HG02588 (cell line): ENCODE results near the gene SNTG2.

Experiments
- ATAC-seq: cut with Tn5 transposase; IDR thresholded peaks from one replicate; pipeline ENCODE4 v1.9.1; 2021; ENCODE audit warnings: mild to moderate bottlenecking, moderate library complexity; ENCODE audit not compliant: unreplicated experiment

The SNTG2 gene

GRCh38 chr2:1230155-1230893 lies 279.7 kb downstream of the SNTG2 start:
- no peak for ATAC-seq

DNA sequence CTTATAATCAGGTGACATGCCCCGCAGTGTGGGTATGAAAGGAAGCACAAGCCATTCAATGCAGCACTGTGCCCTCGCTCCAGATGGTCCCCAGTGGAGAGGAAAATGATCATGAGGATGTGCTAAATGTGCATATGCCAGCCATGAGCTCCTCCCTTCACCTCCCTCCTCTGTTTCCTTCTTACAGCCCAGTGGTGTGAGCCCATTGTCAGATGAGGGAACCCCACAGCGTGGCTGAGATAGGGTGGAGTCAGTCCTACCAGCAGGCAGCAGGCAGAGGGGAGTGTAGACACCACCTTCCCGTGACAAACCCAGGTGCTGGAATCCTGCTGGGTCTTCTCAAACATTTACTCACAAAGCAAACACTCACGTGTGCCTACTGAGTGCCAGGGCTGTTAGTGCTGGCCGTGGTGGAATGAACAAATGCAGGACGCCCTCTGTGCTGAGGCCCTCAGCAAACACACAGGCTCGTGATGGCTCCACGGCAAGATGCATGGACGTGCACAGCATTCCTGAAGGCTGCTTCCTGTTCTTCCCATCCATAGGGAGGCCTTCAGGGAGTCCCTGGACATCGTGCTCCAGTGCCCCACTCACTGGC lies 280.9 kb downstream of the SNTG2 start:
- no peak for ATAC-seq

DNA sequence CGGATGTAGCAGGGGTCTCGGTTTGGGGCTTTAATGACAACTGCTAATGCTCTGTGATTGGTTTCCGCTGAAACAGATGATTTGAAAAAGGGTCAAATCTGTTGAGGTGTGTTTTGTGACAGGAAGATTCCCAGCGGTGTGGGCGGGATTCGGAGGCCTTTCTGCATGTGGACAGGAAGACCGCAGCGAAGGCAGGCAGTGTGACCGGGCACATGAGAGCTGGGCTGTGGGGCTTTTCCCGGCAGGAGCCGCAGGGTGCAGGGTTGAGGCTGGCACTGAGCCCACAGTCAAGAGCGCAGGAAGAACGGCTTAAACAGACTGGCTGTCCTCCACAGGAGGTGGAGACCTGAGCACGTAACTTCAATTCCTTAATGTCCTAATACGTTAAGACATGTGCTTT lies 282.6 kb downstream of the SNTG2 start:
- no peak for ATAC-seq

GRCh38 chr2:1234731-1235308 lies 284.2 kb downstream of the SNTG2 start:
- ATAC-seq, result no peak

- ATAC-seq, result no peak
These were observed 285.2 kb downstream of the SNTG2 start for GRCh38 chr2:1235806-1236205.

- ATAC-seq, result no peak
These were observed 286.0 kb downstream of the SNTG2 start for GRCh38 chr2:1236606-1237005.

- ATAC-seq, result no peak
These were observed 287.1 kb downstream of the SNTG2 start for GRCh38 chr2:1237783-1238182.

DNA sequence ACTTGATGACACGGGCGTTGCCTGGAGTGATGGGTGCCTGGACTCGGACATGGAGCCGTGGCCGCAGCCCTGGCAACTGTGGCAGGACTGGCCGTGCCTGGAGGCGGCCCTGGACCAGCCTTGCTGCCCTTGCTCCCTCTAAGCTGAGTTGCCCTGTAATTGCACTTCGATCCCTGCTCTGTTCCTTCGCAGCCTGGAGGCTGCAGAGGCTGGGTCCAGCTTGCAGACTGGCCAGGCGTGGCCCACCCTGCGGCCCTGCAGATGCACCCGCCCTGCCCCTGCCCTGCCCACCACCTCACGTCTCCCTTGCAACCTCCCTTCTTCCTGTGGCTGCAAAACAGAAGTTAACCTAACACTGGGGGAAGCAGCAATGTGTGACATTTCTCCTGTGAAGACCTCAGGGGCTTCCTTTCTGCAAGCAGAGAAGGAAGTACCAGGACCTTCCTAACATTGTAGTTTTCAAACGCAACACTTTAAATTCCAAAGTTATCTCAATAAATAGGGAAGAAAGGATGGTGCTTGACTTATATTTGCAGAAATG lies 288.0 kb downstream of the SNTG2 start:
- ATAC-seq, result no peak

- no peak for ATAC-seq
These were observed 294.5 kb downstream of the SNTG2 start for GRCh38 chr2:1245193-1245592.

DNA sequence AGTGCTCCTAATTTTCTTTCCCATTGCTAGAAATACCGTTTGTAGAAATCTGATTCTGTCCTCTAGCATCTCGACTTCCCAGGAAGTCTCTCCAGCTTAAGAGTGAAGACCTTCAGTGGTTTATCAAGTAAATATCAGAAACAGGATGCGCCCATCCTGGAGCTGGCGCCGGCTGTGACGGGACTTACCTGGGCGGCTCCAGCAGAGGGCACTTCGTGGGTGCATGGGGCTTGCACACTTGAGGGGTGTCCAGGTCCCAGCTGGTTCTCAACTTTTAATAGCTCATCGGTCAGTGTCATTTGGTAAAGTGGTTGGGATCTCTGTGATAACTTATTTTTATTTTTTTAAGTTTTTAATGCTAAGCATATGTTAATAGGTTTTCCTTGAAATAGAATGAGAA lies 295.6 kb downstream of the SNTG2 start:
- no peak for ATAC-seq

- ATAC-seq, result no peak
These were observed 296.3 kb downstream of the SNTG2 start for GRCh38 chr2:1246991-1247390.

DNA sequence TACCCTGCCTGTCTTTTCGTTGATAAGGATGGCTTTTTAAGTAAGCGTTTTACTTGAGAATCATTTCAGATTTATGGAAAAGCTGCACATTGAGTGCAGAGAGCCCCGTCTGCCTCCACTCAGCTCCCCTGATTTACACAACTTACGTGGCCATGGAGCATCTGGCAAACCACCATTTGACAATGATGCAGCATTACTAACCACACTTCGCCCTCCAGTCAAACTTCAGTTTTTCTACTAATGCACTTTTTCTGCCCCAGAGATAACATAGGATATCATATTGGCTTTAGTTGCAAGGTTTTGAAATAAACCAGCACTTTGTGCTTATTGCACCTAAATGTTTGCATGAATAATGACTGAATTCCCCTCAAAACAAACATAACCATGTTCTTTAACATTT lies 297.5 kb downstream of the SNTG2 start:
- no peak for ATAC-seq

DNA sequence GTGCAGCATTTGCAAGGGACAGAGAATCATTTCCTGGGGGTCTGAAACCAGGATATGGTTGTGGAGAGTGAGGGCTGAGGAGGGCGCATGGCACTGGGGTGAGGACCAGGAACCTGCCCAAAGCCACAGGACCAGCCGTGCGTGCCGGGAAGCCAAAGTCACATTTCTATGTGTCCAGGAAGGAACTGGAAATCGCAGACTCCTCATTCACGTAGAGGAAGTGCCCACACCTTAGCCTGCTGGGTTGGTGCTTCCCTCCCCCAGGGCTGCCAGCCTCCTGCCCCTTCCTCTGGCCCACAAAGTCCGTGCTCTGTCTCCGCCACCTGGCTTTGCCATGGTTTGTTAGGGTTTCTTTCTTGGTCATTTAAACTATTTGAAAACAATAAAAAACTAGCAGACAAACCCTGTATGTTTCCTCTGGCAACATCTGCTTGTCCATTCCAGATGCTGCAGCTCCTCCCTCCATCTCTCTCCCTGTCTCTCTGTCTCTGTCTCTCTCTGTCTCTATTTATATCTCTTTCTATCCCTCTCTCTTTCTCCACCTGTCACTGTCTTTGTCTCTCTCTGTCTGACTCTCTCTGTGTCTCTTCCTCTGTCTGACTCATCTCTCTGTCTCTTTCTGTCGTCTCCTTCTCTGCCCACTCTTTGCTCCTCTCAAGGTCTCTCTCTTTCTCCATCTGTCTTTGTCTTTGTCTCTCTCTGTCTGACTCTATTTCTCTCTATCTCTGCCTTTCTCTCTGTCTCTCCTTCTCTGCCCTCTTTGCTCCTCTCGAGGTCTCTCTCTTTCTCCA lies 299.4 kb downstream of the SNTG2 start:
- ATAC-seq, result no peak

GRCh38 chr2:1251520-1251919 lies 300.9 kb downstream of the SNTG2 start:
- no peak for ATAC-seq

DNA sequence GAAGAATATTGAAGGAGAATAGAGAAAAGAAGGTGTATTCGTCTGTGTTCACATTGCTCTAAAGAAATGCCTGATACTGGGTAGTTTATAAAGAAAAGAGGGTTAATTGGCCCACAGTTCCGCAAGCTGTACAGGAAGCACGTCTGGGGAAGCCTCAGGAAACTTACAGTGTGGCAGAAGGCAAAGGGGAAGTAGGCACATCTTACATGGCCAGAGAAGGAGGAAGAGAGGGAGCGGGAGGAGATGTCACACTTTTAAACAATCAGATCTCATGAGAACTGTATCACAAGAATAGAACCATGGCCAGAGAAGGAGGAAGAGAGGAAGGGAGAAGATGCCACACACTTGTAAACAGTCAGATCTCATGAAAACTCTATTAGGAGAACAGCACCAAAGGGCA lies 303.0 kb downstream of the SNTG2 start:
- no peak for ATAC-seq

DNA sequence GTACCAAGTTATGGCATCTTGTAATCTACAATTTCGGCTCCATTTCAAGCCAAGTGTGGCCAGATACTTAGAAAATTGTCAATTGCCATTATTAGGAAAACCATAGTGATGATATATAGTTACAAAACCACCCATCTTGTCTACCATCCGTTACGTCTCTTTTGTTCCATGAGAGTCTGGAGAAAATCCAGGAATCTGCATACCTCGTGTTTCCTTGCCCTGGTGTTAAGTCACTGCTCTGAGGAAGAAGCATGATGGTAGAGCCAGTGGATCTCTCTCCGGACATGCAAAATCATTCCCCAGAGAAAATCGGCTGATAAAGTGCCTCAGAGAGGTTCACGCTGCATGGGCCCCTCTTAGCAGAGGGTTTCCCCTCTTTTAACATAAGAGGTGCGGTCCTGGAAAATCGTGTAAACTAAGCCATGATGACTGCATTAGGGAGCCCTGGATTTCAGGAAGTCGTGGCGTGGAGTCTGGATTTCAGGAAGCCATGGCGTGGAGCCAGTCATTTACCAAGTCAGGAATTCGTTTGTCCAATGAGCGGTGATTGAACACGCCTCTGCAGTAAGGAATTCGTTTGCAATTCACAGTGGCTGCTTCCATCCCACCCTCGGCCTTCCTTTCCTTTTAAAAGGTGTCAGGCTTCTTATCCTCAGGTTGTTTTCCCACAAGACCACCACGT lies 304.2 kb downstream of the SNTG2 start:
- no peak for ATAC-seq

GRCh38 chr2:1256632-1257324 lies 306.1 kb downstream of the SNTG2 start:
- no peak for ATAC-seq

- no peak for ATAC-seq
These were observed 306.7 kb downstream of the SNTG2 start for GRCh38 chr2:1257334-1257733.

- ATAC-seq, result no peak
These were observed 309.1 kb downstream of the SNTG2 start for GRCh38 chr2:1259746-1260145.

GRCh38 chr2:1262609-1263008 lies 312.0 kb downstream of the SNTG2 start:
- no peak for ATAC-seq
